HL-60/S4 (cell line): ENCODE data around the gene DAB2IP.

Experiments
- in situ Hi-C: fragments of 300-500 bp; cut with MboI; formaldehyde crosslinking; loops from 2 replicates; pipeline ENCODE4 v1.14.3; 2022; ENCODE audit warnings: low sequenced_read_pairs

Gene DAB2IP

GRCh38 chr9:121813519-121814210 is 162.2 kb downstream of the DAB2IP start:
- in situ Hi-C loops = no loop called here

DNA sequence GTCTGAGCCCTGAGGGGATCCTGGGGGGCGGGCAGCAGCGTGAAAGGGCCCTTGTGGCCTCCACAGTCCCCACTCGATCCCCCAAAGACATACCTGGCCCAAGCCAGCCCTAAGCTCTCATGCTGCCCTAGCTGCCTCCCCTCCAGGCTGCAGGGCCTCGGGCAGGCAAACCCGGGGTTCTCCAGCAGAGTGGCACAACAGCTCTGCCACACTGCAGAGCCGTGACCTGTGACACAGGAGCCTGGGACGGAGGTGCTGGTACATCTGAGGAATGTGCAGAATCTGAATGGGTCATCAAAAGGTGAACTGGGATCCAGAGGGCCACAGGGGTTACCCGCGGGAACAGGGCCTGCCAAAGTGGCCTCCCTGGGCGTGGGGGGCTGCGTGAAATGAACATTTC is 163.2 kb downstream of the DAB2IP start:
- in situ Hi-C loops = no loop called here

GRCh38 chr9:121815084-121815483 is 163.7 kb downstream of the DAB2IP start:
- in situ Hi-C loops = no loop called here

DNA sequence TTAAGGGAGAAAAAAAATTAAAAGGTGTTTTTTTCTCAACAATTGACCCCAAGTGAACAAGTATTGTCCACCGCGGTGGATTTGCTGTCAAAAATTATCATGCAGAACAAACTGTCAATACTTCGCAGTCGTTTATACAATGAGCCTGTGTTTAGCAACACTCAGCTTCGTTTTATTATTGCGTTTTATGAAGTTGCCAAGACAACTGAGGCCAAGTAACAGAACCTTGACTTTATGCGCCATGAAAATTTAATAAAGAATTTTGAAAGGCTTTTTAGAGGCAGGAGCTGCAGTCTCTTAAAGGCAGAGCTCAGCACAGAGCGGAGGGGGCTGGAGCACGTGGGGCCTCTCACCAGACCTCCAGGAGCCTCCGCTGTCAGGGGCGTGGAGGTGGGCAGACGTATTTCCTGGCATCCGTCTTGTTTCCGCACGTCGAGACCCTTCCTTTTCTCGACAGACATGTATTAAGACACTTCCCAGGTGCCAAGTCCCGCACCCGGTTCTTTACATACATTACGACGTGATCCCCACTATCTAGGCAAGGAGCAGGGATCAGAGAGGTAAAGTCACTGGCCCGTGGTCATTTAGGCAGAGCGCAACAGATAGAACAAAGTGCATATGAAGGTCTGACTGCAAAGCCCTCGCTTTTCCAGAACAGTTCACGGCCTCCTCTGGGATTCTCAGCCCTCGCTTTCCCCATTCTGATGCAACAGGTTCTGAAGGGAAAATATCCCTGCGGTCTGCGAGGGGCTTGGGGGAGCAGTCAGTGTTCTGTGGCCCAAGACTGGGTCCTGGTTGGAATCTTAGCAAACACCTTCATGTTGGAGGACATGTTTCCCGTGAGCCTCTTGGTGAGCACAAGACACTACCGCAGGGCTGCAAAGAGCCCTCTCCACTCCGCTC is 164.4 kb downstream of the DAB2IP start:
- in situ Hi-C loops = no loop called here

DNA sequence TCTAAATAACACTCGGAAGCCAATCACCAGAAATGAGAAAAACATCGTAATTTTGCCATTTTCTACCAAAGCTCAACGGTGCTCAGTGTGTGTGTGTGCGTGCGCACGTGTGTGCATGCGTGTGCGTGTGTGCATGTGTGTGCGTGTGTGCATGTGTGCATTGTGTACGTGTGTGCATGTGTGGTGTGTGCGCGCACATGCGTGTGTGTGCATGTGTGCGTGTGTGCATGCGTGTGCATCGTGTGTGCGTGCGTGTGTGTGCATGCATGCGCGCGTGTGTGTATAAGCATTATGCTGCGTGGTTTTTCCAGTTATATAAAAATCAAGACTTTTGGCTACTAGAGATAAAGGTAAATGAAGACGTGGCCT is 165.0 kb downstream of the DAB2IP start:
- in situ Hi-C loops = no loop called here

DNA sequence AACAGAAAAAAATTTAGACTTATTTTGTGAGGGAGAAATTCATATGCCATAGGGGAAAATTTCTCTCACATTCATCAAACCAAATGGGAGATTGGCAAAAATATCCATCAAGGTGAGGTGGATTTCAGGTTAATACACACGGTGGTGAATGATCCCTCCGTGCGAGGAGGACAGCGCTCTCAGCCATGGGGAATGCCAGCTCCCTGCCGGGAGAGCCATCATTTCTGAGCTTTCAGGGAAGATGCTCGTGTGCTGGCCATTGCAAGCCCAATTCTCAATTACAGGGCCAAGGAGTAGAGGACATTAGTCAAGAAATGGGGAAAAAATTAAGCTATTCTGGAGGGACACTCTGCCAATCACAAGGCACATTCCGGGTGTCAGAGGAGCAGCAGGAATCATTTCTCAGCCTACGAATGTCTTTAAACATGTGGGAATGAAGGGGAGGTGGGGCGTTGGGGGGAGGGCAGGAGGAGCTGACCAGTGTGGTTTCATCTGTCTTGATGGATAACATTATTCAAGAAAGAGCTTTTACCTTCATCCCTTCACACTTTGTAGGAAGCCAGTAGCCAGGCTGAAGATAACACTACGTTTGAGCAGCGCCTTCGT is 165.5 kb downstream of the DAB2IP start:
- in situ Hi-C loops = no loop called here

DNA sequence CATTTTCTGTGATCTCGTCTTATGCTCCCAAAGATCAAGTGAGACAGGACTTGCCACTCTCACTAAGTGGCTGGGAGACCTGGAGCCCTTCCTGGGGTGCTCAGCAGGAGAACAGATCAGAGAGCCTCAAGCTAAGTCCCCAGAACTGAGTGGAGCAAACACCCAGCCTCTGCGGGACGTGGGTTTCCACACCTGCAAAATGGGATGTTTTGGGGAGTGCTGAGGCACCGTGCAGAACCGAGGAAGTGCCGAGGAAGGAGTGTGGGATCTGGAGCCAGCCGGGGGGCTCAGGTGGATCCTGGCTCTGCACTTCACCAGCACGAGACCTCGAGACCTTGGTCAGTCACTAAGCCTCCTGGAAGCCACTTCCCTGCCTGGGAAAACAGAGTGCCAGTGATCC is 166.0 kb downstream of the DAB2IP start:
- in situ Hi-C loops = no loop called here

DNA sequence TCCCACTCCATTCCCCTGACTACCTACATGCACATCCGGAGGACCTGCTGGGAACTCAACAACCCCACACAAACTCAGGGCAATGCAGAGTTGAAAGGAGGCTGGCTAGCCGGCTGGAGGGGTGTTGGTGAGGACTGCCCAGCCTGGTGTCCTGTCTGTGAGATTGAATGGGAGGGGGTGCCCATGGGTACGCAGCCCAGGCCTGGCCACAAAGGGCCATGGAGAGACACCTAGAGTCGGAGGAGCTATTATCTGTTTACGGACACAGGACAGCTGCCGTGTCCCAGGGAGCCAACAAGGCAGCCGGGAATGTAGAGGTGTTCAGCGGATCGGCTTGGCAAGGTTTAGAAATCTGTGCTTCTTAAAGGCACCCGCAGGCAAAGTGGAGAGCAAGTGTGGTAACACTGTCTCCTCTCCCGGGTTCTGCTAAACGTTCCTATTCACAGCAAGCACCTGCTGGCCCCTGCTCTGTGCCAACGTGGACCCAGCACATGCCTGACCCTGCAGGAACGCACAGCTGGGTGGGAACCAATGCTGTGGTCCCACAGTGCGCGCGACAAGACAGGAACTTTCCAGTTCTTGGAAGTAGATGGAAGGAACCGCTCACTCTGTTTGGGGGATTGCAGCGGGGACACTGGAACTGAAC is 166.7 kb downstream of the DAB2IP start:
- in situ Hi-C loops = no loop called here

- in situ Hi-C loops = no loop called here
Observed at GRCh38 chr9:121818841-121819427, 167.5 kb downstream of the DAB2IP start.

DNA sequence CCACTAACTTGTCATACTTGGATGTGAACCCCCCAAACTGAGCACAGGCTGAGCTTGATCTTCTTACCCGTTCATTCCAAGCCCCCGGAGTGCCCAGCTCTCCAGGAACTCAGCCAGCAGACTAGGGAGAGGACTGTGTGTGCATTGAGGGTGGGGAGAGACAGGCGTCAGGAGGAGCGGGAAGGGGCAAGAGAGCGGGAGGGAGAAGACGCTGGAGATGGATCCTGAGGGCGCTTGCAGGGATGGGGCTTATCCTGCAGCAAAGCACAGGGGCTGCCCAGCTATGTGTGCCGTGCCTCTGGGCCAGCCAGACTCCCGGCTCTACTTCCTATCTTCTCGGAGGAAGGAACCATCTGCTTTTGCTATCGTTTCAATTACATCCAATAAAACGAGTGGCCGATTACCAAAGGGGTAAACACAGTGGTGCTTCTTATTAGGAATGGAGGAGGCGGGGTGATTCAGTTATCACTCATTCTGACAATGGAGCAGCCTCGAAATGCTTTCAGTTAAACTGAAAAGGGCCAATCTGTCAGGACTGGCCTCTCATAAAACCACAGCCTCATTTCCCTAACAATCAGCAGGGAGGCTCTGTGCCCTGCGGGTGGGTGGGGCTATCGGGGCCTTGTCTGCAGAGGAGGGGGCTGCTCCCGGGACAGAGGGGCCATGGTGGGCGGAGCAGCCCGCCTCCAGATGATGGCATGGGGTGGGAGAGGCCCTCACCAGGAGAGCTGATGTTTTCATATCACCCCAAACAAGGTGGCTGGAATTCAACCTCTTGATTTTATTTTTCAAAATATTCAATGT is 168.2 kb downstream of the DAB2IP start:
- in situ Hi-C loops = no loop called here

- in situ Hi-C loops = no loop called here
Observed at GRCh38 chr9:121820286-121821005, 169.0 kb downstream of the DAB2IP start.

DNA sequence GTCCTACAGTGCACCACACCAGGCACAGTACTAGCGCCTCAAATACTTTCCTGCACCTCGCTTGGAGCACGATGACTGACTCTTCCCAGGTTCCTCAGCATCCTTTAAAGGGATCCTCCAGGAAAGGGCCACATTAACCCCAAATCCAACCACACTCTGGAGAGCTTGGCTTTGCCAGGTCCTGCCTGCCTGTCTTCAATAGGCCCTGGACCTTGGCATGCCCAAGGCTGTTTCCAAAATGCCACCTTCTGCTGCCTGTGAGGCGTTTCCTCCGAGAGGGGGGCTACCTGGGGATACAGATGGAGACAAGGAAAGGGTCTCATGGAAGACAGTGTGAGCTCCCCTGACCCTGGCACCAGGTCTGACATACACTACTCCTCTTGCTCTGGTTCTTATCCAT is 169.9 kb downstream of the DAB2IP start:
- in situ Hi-C loops = no loop called here

GRCh38 chr9:121822093-121823085 is 171.0 kb downstream of the DAB2IP start:
- in situ Hi-C loops = no loop called here

DNA sequence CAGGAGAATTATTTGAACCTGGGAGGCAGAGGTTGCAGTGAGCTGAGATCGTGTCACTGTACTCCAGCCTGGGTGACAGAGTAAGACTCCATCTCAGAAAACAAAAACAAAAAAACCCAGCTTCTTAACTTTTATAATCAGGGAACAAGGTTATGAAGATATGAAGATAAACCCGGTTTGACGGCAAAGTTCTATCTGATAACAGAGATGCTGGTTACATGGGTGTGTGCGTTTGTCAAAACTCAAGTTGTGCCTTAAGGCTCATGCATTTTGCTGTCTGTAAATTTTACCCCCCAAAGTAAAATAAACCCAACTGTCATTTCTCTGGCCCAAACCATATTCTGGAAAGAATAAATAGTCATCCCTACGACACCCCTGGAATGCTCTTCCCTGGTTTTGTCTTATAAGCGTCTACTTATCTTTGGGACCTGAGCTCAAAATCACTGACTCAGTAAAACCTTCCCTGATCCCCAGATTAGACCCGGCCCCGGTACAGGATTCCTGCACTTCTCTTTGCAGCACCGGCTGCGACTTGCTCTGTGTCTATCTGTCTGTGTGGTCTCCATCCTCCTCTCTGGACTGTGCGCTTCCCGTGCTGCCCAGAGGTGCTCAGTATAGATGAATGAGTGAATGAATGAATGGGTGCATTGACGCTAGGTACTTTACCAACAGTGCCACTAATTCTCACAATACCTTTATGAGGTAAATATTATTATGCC is 172.2 kb downstream of the DAB2IP start:
- in situ Hi-C loops = no loop called here

- in situ Hi-C loops = no loop called here
Observed at GRCh38 chr9:121824651-121825030, 173.2 kb downstream of the DAB2IP start.

DNA sequence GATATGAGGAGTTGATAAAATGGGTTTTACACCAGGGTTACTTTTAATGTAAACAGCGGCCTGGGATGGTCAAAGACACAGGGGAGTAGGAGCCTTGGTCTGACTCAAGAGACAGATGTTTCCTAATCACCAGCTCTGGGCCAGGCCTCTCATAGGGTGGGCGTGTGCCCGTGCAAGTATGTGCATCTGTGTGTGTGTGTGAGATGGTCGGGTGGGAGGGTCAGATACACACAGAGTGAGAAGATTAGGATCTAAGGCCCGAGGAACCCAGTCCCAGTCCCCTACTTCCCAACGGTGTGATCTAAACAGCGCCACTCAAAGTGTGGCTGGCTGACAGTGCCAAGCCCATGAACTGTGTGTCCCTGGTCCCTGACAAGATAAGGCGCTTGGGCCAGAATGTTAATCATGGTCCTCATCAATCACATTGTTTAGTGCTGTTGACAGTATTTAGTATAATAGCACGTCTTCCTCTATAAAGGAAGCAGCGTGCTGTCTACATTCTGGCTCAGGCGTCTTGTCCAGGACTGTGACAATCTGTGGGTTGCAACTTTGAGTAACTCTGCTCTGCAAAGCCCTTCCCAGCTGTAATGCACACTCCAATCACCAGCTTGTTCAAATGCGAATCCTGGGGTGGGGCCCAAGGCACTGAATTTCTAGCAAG is 173.7 kb downstream of the DAB2IP start:
- in situ Hi-C loops = no loop called here

- in situ Hi-C loops = no loop called here
Observed at GRCh38 chr9:121826711-121827110, 175.3 kb downstream of the DAB2IP start.
